Stimulated activated CD8-positive, alpha-beta memory T cell treated with anti-CD3 and anti-CD28 coated beads, Interleukin-12 subunit alpha, Interleukin-12 subunit beta, amount 100 ng/mL, for 1 hour (primary cell): ENCODE measurements around the gene HNRNPK.

Experiments
- DNase-seq: peaks from one replicate; pipeline ENCODE4 v3.0.0-alpha.2; 2020; ENCODE audit warnings: low read depth

Gene HNRNPK

GRCh38 chr9:83932851-83933250, 47.2 kb downstream of the HNRNPK start:
- no peak for DNase-seq

- DNase-seq = no peak
These were observed 48.0 kb downstream of the HNRNPK start for GRCh38 chr9:83932011-83932410.

GRCh38 chr9:83930881-83931280, 49.1 kb downstream of the HNRNPK start:
- DNase-seq = no peak

- no peak for DNase-seq
These were observed 52.4 kb downstream of the HNRNPK start for GRCh38 chr9:83927591-83927990.

GRCh38 chr9:83920927-83921707, 58.9 kb downstream of the HNRNPK start, which contains the start of gene KIF27:
Gene KIF27 (minus strand): TSS chr9:83921432. CDS start chr9:83915591, 5,841 bp downstream.
- peak; percentile 94 for DNase-seq

- no peak for DNase-seq
These were observed 59.5 kb downstream of the HNRNPK start for GRCh38 chr9:83920469-83920926.

- DNase-seq = no peak
These were observed 60.9 kb downstream of the HNRNPK start for GRCh38 chr9:83919111-83919510.
